HEK293 (cell line): ENCODE measurements around the gene PRMT7.

ENCODE experiments used
- CTCF ChIA-PET: fragments of 350-600 bp; formaldehyde crosslinking; extraction: SDS; loops from one replicate; lab custom pipeline; 2021; ENCODE audit warnings: antibody characterized with exemption; lab: Yijun Ruan, JAX
- POLR2A ChIA-PET: fragments of 300-600 bp; formaldehyde crosslinking; extraction: SDS; loops from one replicate; lab custom pipeline; 2020; ENCODE audit warnings: antibody characterized with exemption, inconsistent platforms; lab: Yijun Ruan, JAX
- H3K27ac ChIP-seq: fragments of 200-500 bp; sonication (Bioruptor generic); 2 replicates; pipeline ENCODE4 v1.5.1; 2014; ENCODE audit warnings: low read depth, low read length, control low read depth, inconsistent platforms; ENCODE audit errors: extremely low read depth
- H3K36me3 ChIP-seq, 2 experiments: fragments of 200-500 bp in 1 of 2; sonication (Bioruptor generic) in 1 of 2; 1 replicate in 1 of 2; 2 replicates in 1 of 2; pipeline ENCODE4 v1.5.1; 2014 to 2017; ENCODE audit warnings: inconsistent platforms in 2 of 2, low read length in 2 of 2; ENCODE audit not compliant: control insufficient read depth in 2 of 2, insufficient read depth in 1 of 2
- H3K4me1 ChIP-seq: fragments of 200-500 bp; sonication (Bioruptor generic); 2 replicates; pipeline ENCODE4 v1.5.1; 2014; ENCODE audit warnings: mild to moderate bottlenecking, low read length, inconsistent platforms; ENCODE audit not compliant: control insufficient read depth, insufficient read depth
- H3K4me3 ChIP-seq: 2 replicates; pipeline ENCODE4 v1.5.1; 2011; ENCODE audit warnings: low read depth, mild to moderate bottlenecking, control low read depth, low read length, moderate library complexity
- H3K9me3 ChIP-seq: fragments of 200-500 bp; sonication (Bioruptor generic); 2 replicates; pipeline ENCODE4 v1.5.1; 2014; ENCODE audit warnings: low read depth, low read length, inconsistent platforms; ENCODE audit not compliant: control insufficient read depth, insufficient read depth
- GLI2 ChIP-seq: fragments of 450-650 bp; formaldehyde crosslinking; IDR thresholded peaks from 2 replicates; pipeline ENCODE4; 2017; ENCODE audit warnings: missing biosample characterization, missing genetic modification characterization, low read depth, borderline replicate concordance
- ZBTB21 ChIP-seq: fragments of 450-650 bp; formaldehyde crosslinking; IDR thresholded peaks from 2 replicates; pipeline ENCODE4 v1.5.1; 2017; ENCODE audit warnings: missing biosample characterization, missing genetic modification characterization
- ZBTB8A ChIP-seq: fragments of 450-650 bp; formaldehyde crosslinking; IDR thresholded peaks from 2 replicates; pipeline ENCODE4 v1.5.1; 2016; ENCODE audit warnings: missing biosample characterization, missing genetic modification characterization
- ZFP69B ChIP-seq: fragments of 450-650 bp; formaldehyde crosslinking; IDR thresholded peaks from 2 replicates; pipeline ENCODE4 v1.5.1; 2016; ENCODE audit warnings: missing biosample characterization, missing genetic modification characterization
- ZIC2 ChIP-seq: fragments of 450-650 bp; formaldehyde crosslinking; IDR thresholded peaks from 2 replicates; pipeline ENCODE4 v1.5.1; 2016; ENCODE audit warnings: missing biosample characterization, missing genetic modification characterization
- ZNF132 ChIP-seq: fragments of 450-650 bp; formaldehyde crosslinking; IDR thresholded peaks from 2 replicates; pipeline ENCODE4 v1.5.1; 2017; ENCODE audit warnings: missing biosample characterization, missing genetic modification characterization, borderline replicate concordance
- ZNF155 ChIP-seq: fragments of 450-650 bp; formaldehyde crosslinking; IDR thresholded peaks from 2 replicates; pipeline ENCODE4 v1.5.1; 2016; ENCODE audit warnings: missing biosample characterization, missing genetic modification characterization
- ZNF169 ChIP-seq: fragments of 450-650 bp; formaldehyde crosslinking; IDR thresholded peaks from 2 replicates; pipeline ENCODE4 v1.5.1; 2016; ENCODE audit warnings: missing biosample characterization, missing genetic modification characterization
- ZNF211 ChIP-seq: fragments of 450-650 bp; formaldehyde crosslinking; IDR thresholded peaks from 2 replicates; pipeline ENCODE4 v1.5.1; 2016; ENCODE audit warnings: low read depth, missing biosample characterization, missing genetic modification characterization
- ZNF23 ChIP-seq: fragments of 450-650 bp; formaldehyde crosslinking; IDR thresholded peaks from 2 replicates; pipeline ENCODE4 v1.5.1; 2016; ENCODE audit warnings: missing biosample characterization, missing genetic modification characterization, borderline replicate concordance
- ZNF239 ChIP-seq: fragments of 450-650 bp; formaldehyde crosslinking; IDR thresholded peaks from 2 replicates; pipeline ENCODE4 v1.5.1; 2016; ENCODE audit warnings: missing biosample characterization, missing genetic modification characterization
- ZNF404 ChIP-seq: fragments of 450-650 bp; formaldehyde crosslinking; IDR thresholded peaks from 2 replicates; pipeline ENCODE4 v1.5.1; 2017; ENCODE audit warnings: missing biosample characterization, missing genetic modification characterization
- ZNF423 ChIP-seq: fragments of 450-650 bp; formaldehyde crosslinking; IDR thresholded peaks from 2 replicates; pipeline ENCODE4 v1.5.1; 2016; ENCODE audit warnings: missing biosample characterization, missing genetic modification characterization
- ZNF530 ChIP-seq: fragments of 450-650 bp; formaldehyde crosslinking; IDR thresholded peaks from 2 replicates; pipeline ENCODE4 v1.5.1; 2016; ENCODE audit warnings: low read depth, missing biosample characterization, missing genetic modification characterization
- ZNF544 ChIP-seq: fragments of 450-650 bp; formaldehyde crosslinking; IDR thresholded peaks from 2 replicates; pipeline ENCODE4 v1.5.0; 2017; ENCODE audit warnings: missing biosample characterization, missing genetic modification characterization
- ZNF560 ChIP-seq: fragments of 450-650 bp; formaldehyde crosslinking; IDR thresholded peaks from 2 replicates; pipeline ENCODE4 v1.5.1; 2017; ENCODE audit warnings: missing biosample characterization, missing genetic modification characterization, borderline replicate concordance
- ZNF596 ChIP-seq: fragments of 450-650 bp; IDR thresholded peaks from 2 replicates; pipeline ENCODE4 v1.5.0; 2018; ENCODE audit warnings: missing biosample characterization, mild to moderate bottlenecking, missing genetic modification characterization, moderate library complexity
- TF ChIP-seq, protein P1 (sequence below): fragments of 450-650 bp; formaldehyde crosslinking; IDR thresholded peaks from 2 replicates; pipeline ENCODE4 v1.5.1; 2016; ENCODE audit warnings: missing biosample characterization, missing genetic modification characterization, low read depth
- TF ChIP-seq, protein P2 (sequence below): fragments of 450-650 bp; formaldehyde crosslinking; optimal IDR thresholded peaks from 2 replicates; pipeline ENCODE3; 2016; ENCODE audit warnings: missing biosample characterization, mild to moderate bottlenecking, missing genetic modification characterization
- TF ChIP-seq, protein P3 (sequence below): fragments of 450-650 bp; formaldehyde crosslinking; IDR thresholded peaks from 2 replicates; pipeline ENCODE4 v1.5.1; 2016; ENCODE audit warnings: missing biosample characterization, missing genetic modification characterization

The PRMT7 gene

DNA sequence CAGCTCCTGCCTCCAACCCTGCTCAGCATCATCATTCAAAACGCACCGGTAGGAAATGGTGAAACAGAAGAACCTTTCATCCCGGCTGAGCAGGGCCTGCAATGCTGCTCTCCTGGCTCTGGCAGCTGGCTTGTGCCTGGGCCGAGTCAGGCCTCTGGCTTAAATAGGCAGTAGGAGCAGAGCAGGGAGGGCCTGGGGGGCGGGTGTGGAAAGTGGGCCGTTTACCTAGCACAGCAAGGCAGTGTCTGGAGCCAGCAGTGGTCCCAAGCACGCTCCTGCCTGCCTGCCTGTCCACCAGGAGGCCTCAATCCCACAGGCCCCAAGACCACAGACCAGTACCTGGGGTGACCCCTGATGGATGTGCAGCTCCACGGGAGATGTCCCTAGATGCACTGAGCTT is 78.2 kb downstream of the PRMT7 start:
- Histone ChIP-seq H3K4me1 (no peaks in the 10 kb centered on the region), H3K4me3 (no peak overlapping the region), H3K27ac (no peak overlapping the region)
- ChIA-PET POLR2A (no interaction called here), CTCF (interaction anchor here (0.7 to 0.9 kb wide), 2 partner anchors 37 to 57 kb away, joined by 3 read pairs; no protein-coding TSS in a partner anchor)
- TF ChIP-seq ZIC2: peak; percentile 53; the same call in 1 of the 2 replicates
- no peak for TF ChIP-seq ZNF132 (tag by site-specific recombination)
- no peak for TF ChIP-seq ZBTB21
- TF ChIP-seq, protein P1, sequence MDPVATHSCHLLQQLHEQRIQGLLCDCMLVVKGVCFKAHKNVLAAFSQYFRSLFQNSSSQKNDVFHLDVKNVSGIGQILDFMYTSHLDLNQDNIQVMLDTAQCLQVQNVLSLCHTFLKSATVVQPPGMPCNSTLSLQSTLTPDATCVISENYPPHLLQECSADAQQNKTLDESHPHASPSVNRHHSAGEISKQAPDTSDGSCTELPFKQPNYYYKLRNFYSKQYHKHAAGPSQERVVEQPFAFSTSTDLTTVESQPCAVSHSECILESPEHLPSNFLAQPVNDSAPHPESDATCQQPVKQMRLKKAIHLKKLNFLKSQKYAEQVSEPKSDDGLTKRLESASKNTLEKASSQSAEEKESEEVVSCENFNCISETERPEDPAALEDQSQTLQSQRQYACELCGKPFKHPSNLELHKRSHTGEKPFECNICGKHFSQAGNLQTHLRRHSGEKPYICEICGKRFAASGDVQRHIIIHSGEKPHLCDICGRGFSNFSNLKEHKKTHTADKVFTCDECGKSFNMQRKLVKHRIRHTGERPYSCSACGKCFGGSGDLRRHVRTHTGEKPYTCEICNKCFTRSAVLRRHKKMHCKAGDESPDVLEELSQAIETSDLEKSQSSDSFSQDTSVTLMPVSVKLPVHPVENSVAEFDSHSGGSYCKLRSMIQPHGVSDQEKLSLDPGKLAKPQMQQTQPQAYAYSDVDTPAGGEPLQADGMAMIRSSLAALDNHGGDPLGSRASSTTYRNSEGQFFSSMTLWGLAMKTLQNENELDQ (tag by site-specific recombination): no peak
- TF ChIP-seq ZNF596 (tag by site-specific recombination): no peak
- TF ChIP-seq, all 188 proteins: peak for 1
- no peaks in the 10 kb centered on the region for H3K9me3 ChIP-seq
- no peaks in the 10 kb centered on the region for H3K36me3 ChIP-seq

DNA sequence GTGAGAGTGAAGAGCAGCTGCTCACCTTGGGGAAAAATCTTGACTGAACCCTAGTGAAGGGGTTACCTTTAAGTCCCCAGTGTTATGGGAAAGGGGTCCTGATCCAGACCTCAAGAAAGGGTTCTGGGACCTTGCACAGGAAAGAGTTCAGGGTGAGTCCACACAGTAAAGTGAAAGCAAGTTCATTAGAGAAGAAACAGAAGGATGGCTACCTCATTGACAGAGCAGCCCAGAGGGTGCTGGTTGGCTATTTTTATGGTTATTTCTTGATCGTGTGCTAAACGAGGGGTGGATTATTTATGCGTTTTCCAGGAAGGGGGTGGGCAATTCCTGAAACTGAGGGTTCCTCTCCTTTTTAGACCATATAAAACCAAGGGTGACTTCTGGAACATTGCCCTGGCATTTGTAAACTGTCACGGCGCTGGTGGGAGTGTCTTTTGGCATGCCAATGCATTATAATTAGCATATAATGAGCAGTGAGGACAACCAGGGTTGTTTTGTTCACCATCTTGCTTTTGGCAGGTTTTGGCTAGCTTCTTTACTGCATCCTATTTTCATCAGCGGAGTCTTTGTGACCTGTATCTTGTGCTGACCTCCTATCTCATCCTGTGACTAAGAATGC is 79.0 kb downstream of the PRMT7 start:
- H3K27ac ChIP-seq: no peak overlapping the region
- H3K9me3 ChIP-seq: no peaks in the 10 kb centered on the region
- H3K4me1 ChIP-seq: no peaks in the 10 kb centered on the region
- no peak overlapping the region for H3K4me3 ChIP-seq
- no peaks in the 10 kb centered on the region for H3K36me3 ChIP-seq
- ChIA-PET CTCF (interaction anchor here (0.6 to 1.2 kb wide), 5 partner anchors 11 to 1361 kb away, joined by 3 to 4 read pairs (median 3); partner anchors contain the start of gene CBFB), POLR2A (no interaction called here)
- no peak for TF ChIP-seq ZBTB8A (tag by site-specific recombination)
- TF ChIP-seq ZNF530: no peak
- TF ChIP-seq GLI2 (tag by site-specific recombination): no peak
- TF ChIP-seq ZBTB21: no peak
- no peak for TF ChIP-seq ZNF239 (tag by site-specific recombination)
- TF ChIP-seq ZNF560 (tag by site-specific recombination): no peak
- TF ChIP-seq, protein P2, sequence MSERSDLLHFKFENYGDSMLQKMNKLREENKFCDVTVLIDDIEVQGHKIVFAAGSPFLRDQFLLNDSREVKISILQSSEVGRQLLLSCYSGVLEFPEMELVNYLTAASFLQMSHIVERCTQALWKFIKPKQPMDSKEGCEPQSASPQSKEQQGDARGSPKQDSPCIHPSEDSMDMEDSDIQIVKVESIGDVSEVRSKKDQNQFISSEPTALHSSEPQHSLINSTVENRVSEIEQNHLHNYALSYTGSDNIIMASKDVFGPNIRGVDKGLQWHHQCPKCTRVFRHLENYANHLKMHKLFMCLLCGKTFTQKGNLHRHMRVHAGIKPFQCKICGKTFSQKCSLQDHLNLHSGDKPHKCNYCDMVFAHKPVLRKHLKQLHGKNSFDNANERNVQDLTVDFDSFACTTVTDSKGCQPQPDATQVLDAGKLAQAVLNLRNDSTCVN (tag by site-specific recombination): no peak
- no peak for TF ChIP-seq ZNF169 (tag by site-specific recombination)
- TF ChIP-seq ZNF544: no peak
- no peak for TF ChIP-seq ZNF23
- no peak for TF ChIP-seq ZNF404
- TF ChIP-seq ZNF155 (tag by site-specific recombination): no peak
- TF ChIP-seq, protein P3, sequence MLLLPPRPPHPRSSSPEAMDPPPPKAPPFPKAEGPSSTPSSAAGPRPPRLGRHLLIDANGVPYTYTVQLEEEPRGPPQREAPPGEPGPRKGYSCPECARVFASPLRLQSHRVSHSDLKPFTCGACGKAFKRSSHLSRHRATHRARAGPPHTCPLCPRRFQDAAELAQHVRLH (tag by site-specific recombination): no peak
- TF ChIP-seq ZNF423: no peak
- TF ChIP-seq ZNF211 (tag by site-specific recombination): no peak
- no peak for TF ChIP-seq ZFP69B (tag by site-specific recombination)
